Measurements from ENCODE around the gene GRK4. TPM values are rescaled to one million over a fixed set of nuclear protein-coding genes. Genes with fewer than 3 reads are reported as not detected.

Gene GRK4
- total and polyA plus RNA-seq, 2 donors (not counting 1 experiment from before 2014, with no cell fraction given): 0.73 to 2.3 TPM

- peak overlapping the region; percentile 74 for H2AFZ ChIP-seq (ENCODE audit: insufficient read depth, low read depth, low read length, poor library complexity, severe bottlenecking)
- peaks cover 76% of the 10 kb centered on the region for H3K4me1 Mint-ChIP-seq
- peak overlapping the region; percentile 95 for H3K4me3 Mint-ChIP-seq
These were observed 78.1 kb downstream of the GRK4 start for GRCh38 chr4:3041192-3042142.

More at GRCh38 chr4:3041192-3042142, 78.1 kb downstream of the GRK4 start:
- H3K27me3 ChIP-seq (replicated peaks in 1 of 4; ENCODE audit: control extremely low read depth in 1 of 4, control insufficient read depth in 3 of 4, insufficient read depth in 4 of 4, low read length in 3 of 4): no peaks in the 10 kb centered on the region
- H3K9me3 ChIP-seq (ENCODE audit: control extremely low read depth in 1 of 3, control insufficient read depth in 2 of 3, insufficient read depth in 1 of 3, low read length in 2 of 3): peaks cover 0 to 9% (median 5%) of the 10 kb centered on the region in 3 donors
- ChIA-PET CTCF (interaction anchor here (1.3 to 1.8 kb wide), 3 partner anchors 64 to 106 kb away, joined by 4 to 9 read pairs (median 4); no protein-coding TSS in a partner anchor), POLR2A (interaction anchor here (0.5 to 1.0 kb wide), 4 partner anchors 33 to 587 kb away, joined by 3 to 8 read pairs (median 5); partner anchors contain the start of genes GRK4, HTT and NOP14)
- peak overlapping the region; percentile 81 for H3K9ac ChIP-seq (ENCODE audit: low read length)
- Mint-ChIP-seq H3K9me3 (ENCODE audit: insufficient read depth) (no peaks in the 10 kb centered on the region), H3K27ac (peak overlapping the region; percentile 98), H3K27me3 (no peaks in the 10 kb centered on the region)
- intact Hi-C loops (cut with micrococcal nuclease): loop anchor here (10.0 kb wide), 3 partner anchors 197 to 443 kb away; partner anchors contain the start of gene ADD1
- H3K4me2 ChIP-seq (replicated peaks; ENCODE audit: low read depth, low read length, poor library complexity, severe bottlenecking): peak overlapping the region; percentile 96
- H3K4me3 ChIP-seq (ENCODE audit: control extremely low read depth in 1 of 5, extremely low read depth in 1 of 5, insufficient read depth in 1 of 5, low read depth in 2 of 5, low read length in 4 of 5): peak overlapping the region; percentile 36 to 81 (median 77)
- DNase-seq: peak; percentile 86
- H3K79me2 ChIP-seq (ENCODE audit: control insufficient read depth, insufficient read depth, low read length): peaks cover 13% of the 10 kb centered on the region
- TF ChIP-seq, protein P1, sequence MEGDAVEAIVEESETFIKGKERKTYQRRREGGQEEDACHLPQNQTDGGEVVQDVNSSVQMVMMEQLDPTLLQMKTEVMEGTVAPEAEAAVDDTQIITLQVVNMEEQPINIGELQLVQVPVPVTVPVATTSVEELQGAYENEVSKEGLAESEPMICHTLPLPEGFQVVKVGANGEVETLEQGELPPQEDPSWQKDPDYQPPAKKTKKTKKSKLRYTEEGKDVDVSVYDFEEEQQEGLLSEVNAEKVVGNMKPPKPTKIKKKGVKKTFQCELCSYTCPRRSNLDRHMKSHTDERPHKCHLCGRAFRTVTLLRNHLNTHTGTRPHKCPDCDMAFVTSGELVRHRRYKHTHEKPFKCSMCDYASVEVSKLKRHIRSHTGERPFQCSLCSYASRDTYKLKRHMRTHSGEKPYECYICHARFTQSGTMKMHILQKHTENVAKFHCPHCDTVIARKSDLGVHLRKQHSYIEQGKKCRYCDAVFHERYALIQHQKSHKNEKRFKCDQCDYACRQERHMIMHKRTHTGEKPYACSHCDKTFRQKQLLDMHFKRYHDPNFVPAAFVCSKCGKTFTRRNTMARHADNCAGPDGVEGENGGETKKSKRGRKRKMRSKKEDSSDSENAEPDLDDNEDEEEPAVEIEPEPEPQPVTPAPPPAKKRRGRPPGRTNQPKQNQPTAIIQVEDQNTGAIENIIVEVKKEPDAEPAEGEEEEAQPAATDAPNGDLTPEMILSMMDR (IDR thresholded peaks at IDR 0.05): no peak
- no peak for TF ChIP-seq EZH2 (IDR thresholded peaks at IDR 0.05; ENCODE audit: borderline replicate concordance, insufficient read depth, low read depth, low read length, poor library complexity, severe bottlenecking)
- 17% methylated on average over 57 of the region's 57 CpGs for WGBS (ENCODE audit: insufficient coverage)
- peaks cover 58 to 92% of the 10 kb centered on the region in 2 donors for H3K4me1 ChIP-seq (ENCODE audit: control insufficient read depth in 2 of 2, insufficient read depth in 2 of 2, low read length in 2 of 2)
- peak overlapping the region; percentile 89 to 97 for H3K27ac ChIP-seq (ENCODE audit: low read length in 2 of 2)
- ATAC-seq (ENCODE audit: low read depth): peak; percentile 57
- H3K36me3 ChIP-seq (replicated peaks in 1 of 2; ENCODE audit: control extremely low read depth in 1 of 2, control insufficient read depth in 1 of 2, extremely low read depth in 1 of 2, insufficient read depth in 2 of 2, low read length in 1 of 2): no peaks in the 10 kb centered on the region
- H4K20me1 ChIP-seq (ENCODE audit: control insufficient read depth, insufficient read depth, low read length, poor library complexity, severe bottlenecking): no peaks in the 10 kb centered on the region
